ENCODE results near the gene MRPL53.

MRPL53 gene

GRCh38 chr2:74474899-74475298 is 2.4 kb upstream of the MRPL53 start:
- peaks cover 2% of the 10 kb centered on the region; the same call in 1 of the 2 replicates for H3K36me3 ChIP-seq (ENCODE audit: low read length)
- no peak overlapping the region for H3K4me3 ChIP-seq (ENCODE audit: insufficient read depth, low read length, poor library complexity, severe bottlenecking)
- no peaks in the 10 kb centered on the region for H3K27me3 ChIP-seq (ENCODE audit: low read length)
- no peak overlapping the region for H3K4me2 ChIP-seq (ENCODE audit: low read depth, low read length, poor library complexity, severe bottlenecking)
- H3K79me2 ChIP-seq (ENCODE audit: insufficient read depth, low read length), result no peaks in the 10 kb centered on the region
- H3F3A ChIP-seq (ENCODE audit: insufficient read depth), result peaks cover 17% of the 10 kb centered on the region
- H3K9me2 ChIP-seq (replicated peaks; ENCODE audit: insufficient read depth, low read length), result no peaks in the 10 kb centered on the region
- TF ChIP-seq CTCF (IDR thresholded peaks at IDR 0.05; ENCODE audit: insufficient read depth, low read length, poor library complexity, severe bottlenecking), result no peak
- H3K9ac ChIP-seq (ENCODE audit: low read length), result no peak overlapping the region
- H3K9me3 ChIP-seq (ENCODE audit: insufficient read depth, low read length), result no peaks in the 10 kb centered on the region
- H2AFZ ChIP-seq (ENCODE audit: low read depth, low read length, severe bottlenecking), result no peak overlapping the region
- no peak overlapping the region for H3K27ac ChIP-seq (ENCODE audit: low read depth, low read length)
- no peaks in the 10 kb centered on the region for H4K20me1 ChIP-seq (ENCODE audit: low read depth, low read length)

- Histone ChIP-seq H4K20me1 (ENCODE audit: low read depth, low read length) (no peaks in the 10 kb centered on the region), H3F3A (ENCODE audit: insufficient read depth) (peaks cover 20% of the 10 kb centered on the region), H3K79me2 (ENCODE audit: insufficient read depth, low read length) (no peaks in the 10 kb centered on the region), H3K36me3 (ENCODE audit: low read length) (no peaks in the 10 kb centered on the region), H3K9ac (ENCODE audit: low read length) (no peak overlapping the region), H3K27me3 (ENCODE audit: low read length) (no peaks in the 10 kb centered on the region), H3K4me2 (ENCODE audit: low read depth, low read length, poor library complexity, severe bottlenecking) (no peak overlapping the region), H3K9me3 (ENCODE audit: insufficient read depth, low read length) (no peaks in the 10 kb centered on the region), H3K27ac (ENCODE audit: low read depth, low read length) (no peak overlapping the region), H3K9me2 (replicated peaks; ENCODE audit: insufficient read depth, low read length) (no peaks in the 10 kb centered on the region), H2AFZ (ENCODE audit: low read depth, low read length, severe bottlenecking) (no peak overlapping the region), H3K4me3 (ENCODE audit: insufficient read depth, low read length, poor library complexity, severe bottlenecking) (no peak overlapping the region)
- TF ChIP-seq CTCF (IDR thresholded peaks at IDR 0.05; ENCODE audit: insufficient read depth, low read length, poor library complexity, severe bottlenecking) (no peak), EZH2phosphoT487 (conservative IDR thresholded peaks at IDR 0.05; ENCODE audit: low read length) (no peak)
Measured at GRCh38 chr2:74474481-74474880, 2.0 kb upstream of the MRPL53 start.

GRCh38 chr2:74472945-74473258 is 422 bp upstream of the MRPL53 start:
- peak overlapping the region; percentile 89 for H3K27ac ChIP-seq (ENCODE audit: low read depth, low read length)
- no peaks in the 10 kb centered on the region for H3K36me3 ChIP-seq (ENCODE audit: low read length)
- no peaks in the 10 kb centered on the region for H3K9me2 ChIP-seq (replicated peaks; ENCODE audit: insufficient read depth, low read length)
- TF ChIP-seq CTCF (IDR thresholded peaks at IDR 0.05; ENCODE audit: insufficient read depth, low read length, poor library complexity, severe bottlenecking), result no peak
- no peak for TF ChIP-seq EZH2phosphoT487 (conservative IDR thresholded peaks at IDR 0.05; ENCODE audit: low read length)
- peak overlapping the region; percentile 78 for H3K9ac ChIP-seq (ENCODE audit: low read length)
- H3F3A ChIP-seq (ENCODE audit: insufficient read depth), result peaks cover 20% of the 10 kb centered on the region
- no peaks in the 10 kb centered on the region for H4K20me1 ChIP-seq (ENCODE audit: low read depth, low read length)
- no peaks in the 10 kb centered on the region for H3K9me3 ChIP-seq (ENCODE audit: insufficient read depth, low read length)
- H3K4me3 ChIP-seq (ENCODE audit: insufficient read depth, low read length, poor library complexity, severe bottlenecking), result peak overlapping the region; percentile 72
- H2AFZ ChIP-seq (ENCODE audit: low read depth, low read length, severe bottlenecking), result peak overlapping the region; percentile 88
- no peaks in the 10 kb centered on the region for H3K27me3 ChIP-seq (ENCODE audit: low read length)
- H3K79me2 ChIP-seq (ENCODE audit: insufficient read depth, low read length), result no peaks in the 10 kb centered on the region
- H3K4me2 ChIP-seq (ENCODE audit: low read depth, low read length, poor library complexity, severe bottlenecking), result peak overlapping the region; percentile 98

Measured in SU-DHL-6 (cell line).